ENCODE measurements around the gene FLYWCH1. TPM values are rescaled to one million over a fixed set of nuclear protein-coding genes. Genes with fewer than 3 reads are reported as not detected.

FLYWCH1 gene
- total and polyA plus RNA-seq, 2 donors (not counting 1 experiment from before 2014, with no cell fraction given) = 12.0 to 58.5 TPM

GRCh38 chr16:2955779-2956578 lies 44.2 kb downstream of the FLYWCH1 start:
- no peaks in the 10 kb centered on the region for H4K20me1 ChIP-seq (ENCODE audit: control insufficient read depth, extremely low read depth, insufficient read depth, low read length)
- H3K4me3 ChIP-seq (replicated peaks in 1 of 4; ENCODE audit: control extremely low read depth in 1 of 4, insufficient read depth in 1 of 4, low read depth in 3 of 4, low read length in 4 of 4) = no peak overlapping the region
- no peak overlapping the region for H3K4me2 ChIP-seq (ENCODE audit: extremely low read depth, insufficient read depth, low read length)
- H2AFZ ChIP-seq (ENCODE audit: low read length) = no peak overlapping the region
- H3K27me3 ChIP-seq (ENCODE audit: control insufficient read depth, insufficient read depth, low read length) = peaks cover 7% of the 10 kb centered on the region
- H3K36me3 ChIP-seq (ENCODE audit: control insufficient read depth, insufficient read depth, low read length) = no peaks in the 10 kb centered on the region
- no peak overlapping the region for H3K27ac ChIP-seq (ENCODE audit: insufficient read depth, low read length)
- H3K9ac ChIP-seq (ENCODE audit: insufficient read depth, low read length) = no peak overlapping the region
- H3K79me2 ChIP-seq (ENCODE audit: control insufficient read depth, insufficient read depth, low read length) = no peaks in the 10 kb centered on the region
- no peaks in the 10 kb centered on the region for H3K9me3 ChIP-seq (ENCODE audit: control insufficient read depth, insufficient read depth, low read depth, low read length)
- no peak for DNase-seq (ENCODE audit: low read depth in 2 of 2)
- TF ChIP-seq CTCF (conservative IDR thresholded peaks at IDR 0.05 in 1 of 2, IDR thresholded peaks at IDR 0.05 in 1 of 2; ENCODE audit: low read depth in 1 of 2, low read length in 2 of 2) (no peak), EZH2 (IDR thresholded peaks at IDR 0.05; ENCODE audit: low read length, missing control alignments) (no peak)
- no peaks in the 10 kb centered on the region for H3K4me1 ChIP-seq (ENCODE audit: control insufficient read depth, extremely low read depth, insufficient read depth, low read length)

- H3K27me3 ChIP-seq (ENCODE audit: control insufficient read depth, insufficient read depth, low read length) = peaks cover 7% of the 10 kb centered on the region
Observed at GRCh38 chr16:2956579-2956956, 44.8 kb downstream of the FLYWCH1 start.

GRCh38 chr16:2959206-2959605 lies 47.5 kb downstream of the FLYWCH1 start:
- Histone ChIP-seq H3K27me3 (ENCODE audit: control insufficient read depth, insufficient read depth, low read length) (peaks cover 21% of the 10 kb centered on the region), H2AFZ (ENCODE audit: low read length) (no peak overlapping the region)
- TF ChIP-seq EZH2 (IDR thresholded peaks at IDR 0.05; ENCODE audit: low read length, missing control alignments) (no peak), CTCF (conservative IDR thresholded peaks at IDR 0.05 in 1 of 2, IDR thresholded peaks at IDR 0.05 in 1 of 2; ENCODE audit: low read depth in 1 of 2, low read length in 2 of 2) (no peak)

More at GRCh38 chr16:2956579-2956956, 44.8 kb downstream of the FLYWCH1 start:
- Histone ChIP-seq H3K9me3 (ENCODE audit: control insufficient read depth, insufficient read depth, low read depth, low read length) (no peaks in the 10 kb centered on the region), H3K4me1 (ENCODE audit: control insufficient read depth, extremely low read depth, insufficient read depth, low read length) (no peaks in the 10 kb centered on the region), H4K20me1 (ENCODE audit: control insufficient read depth, extremely low read depth, insufficient read depth, low read length) (no peaks in the 10 kb centered on the region), H3K36me3 (ENCODE audit: control insufficient read depth, insufficient read depth, low read length) (no peaks in the 10 kb centered on the region), H3K4me2 (ENCODE audit: extremely low read depth, insufficient read depth, low read length) (no peak overlapping the region), H3K9ac (ENCODE audit: insufficient read depth, low read length) (no peak overlapping the region), H3K27ac (ENCODE audit: insufficient read depth, low read length) (no peak overlapping the region), H3K79me2 (ENCODE audit: control insufficient read depth, insufficient read depth, low read length) (no peaks in the 10 kb centered on the region), H3K4me3 (replicated peaks in 1 of 4; ENCODE audit: control extremely low read depth in 1 of 4, insufficient read depth in 1 of 4, low read depth in 3 of 4, low read length in 4 of 4) (no peak overlapping the region), H2AFZ (ENCODE audit: low read length) (no peak overlapping the region)
- no peak for DNase-seq (ENCODE audit: low read depth in 2 of 2)
- TF ChIP-seq EZH2 (IDR thresholded peaks at IDR 0.05; ENCODE audit: low read length, missing control alignments) (no peak), CTCF (conservative IDR thresholded peaks at IDR 0.05 in 1 of 2, IDR thresholded peaks at IDR 0.05 in 1 of 2; ENCODE audit: low read depth in 1 of 2, low read length in 2 of 2) (no peak)

More at GRCh38 chr16:2959206-2959605, 47.5 kb downstream of the FLYWCH1 start:
- Histone ChIP-seq H3K9ac (ENCODE audit: insufficient read depth, low read length) (no peak overlapping the region), H3K79me2 (ENCODE audit: control insufficient read depth, insufficient read depth, low read length) (no peaks in the 10 kb centered on the region), H3K9me3 (ENCODE audit: control insufficient read depth, insufficient read depth, low read depth, low read length) (no peaks in the 10 kb centered on the region), H3K36me3 (ENCODE audit: control insufficient read depth, insufficient read depth, low read length) (no peaks in the 10 kb centered on the region), H4K20me1 (ENCODE audit: control insufficient read depth, extremely low read depth, insufficient read depth, low read length) (no peaks in the 10 kb centered on the region), H3K4me1 (ENCODE audit: control insufficient read depth, extremely low read depth, insufficient read depth, low read length) (peaks cover 2% of the 10 kb centered on the region), H3K4me2 (ENCODE audit: extremely low read depth, insufficient read depth, low read length) (no peak overlapping the region), H3K27ac (ENCODE audit: insufficient read depth, low read length) (no peak overlapping the region), H3K4me3 (replicated peaks in 1 of 4; ENCODE audit: control extremely low read depth in 1 of 4, insufficient read depth in 1 of 4, low read depth in 3 of 4, low read length in 4 of 4) (no peak overlapping the region)
- DNase-seq (ENCODE audit: low read depth in 2 of 2) = no peak

All from fibroblast of lung (primary cell).